GM19023 (cell line): ENCODE data around the gene SPANXN4.

Source experiments
- ATAC-seq: cut with Tn5 transposase; IDR thresholded peaks from one replicate; pipeline ENCODE4 v1.9.1; 2021; ENCODE audit warnings: mild to moderate bottlenecking, moderate library complexity; ENCODE audit not compliant: unreplicated experiment

SPANXN4 gene

GRCh38 chrX:143025628-143026027, at the start of gene SPANXN4:
SPANXN4 (plus strand) TSS chrX:143025928; CDS start chrX:143026015, 87 bp downstream.
- no peak for ATAC-seq

DNA sequence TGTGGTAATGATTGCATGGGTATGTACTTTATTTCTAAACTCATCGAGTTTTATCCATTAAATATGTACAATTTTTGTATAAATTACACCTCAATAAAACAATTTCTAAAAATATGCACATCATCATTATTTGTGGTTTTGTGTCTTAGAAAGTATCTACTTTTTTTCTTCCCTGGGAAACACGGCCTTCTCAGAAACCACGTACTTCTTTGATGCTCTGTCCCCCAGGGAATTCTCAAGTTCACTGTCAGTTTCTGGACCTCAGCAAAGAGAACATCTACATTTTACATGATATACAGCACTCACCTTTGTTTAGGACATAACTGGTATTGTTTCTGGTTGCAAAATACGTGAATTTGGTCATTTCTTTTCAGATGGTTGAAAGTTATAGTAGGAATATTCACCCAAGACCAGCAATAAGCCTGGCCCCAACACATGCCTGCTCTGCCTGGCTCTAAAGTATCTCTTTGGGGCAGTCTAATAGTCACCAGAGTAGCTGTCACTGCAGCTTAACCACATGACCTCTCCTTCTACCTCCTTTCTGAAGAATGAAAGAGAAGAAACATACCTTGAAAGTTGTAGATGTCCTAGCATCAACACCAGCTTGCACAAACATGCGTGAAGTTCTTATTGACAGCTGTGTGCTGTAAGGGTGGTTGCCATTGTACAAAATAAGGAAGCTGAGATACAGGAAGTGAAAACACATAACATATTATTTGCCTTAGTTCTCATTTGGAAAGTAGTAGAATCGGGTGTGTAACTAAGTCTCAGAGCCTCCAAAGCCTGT, 48.4 kb upstream of the SPANXN4 start:
- peak; percentile 84 for ATAC-seq

DNA sequence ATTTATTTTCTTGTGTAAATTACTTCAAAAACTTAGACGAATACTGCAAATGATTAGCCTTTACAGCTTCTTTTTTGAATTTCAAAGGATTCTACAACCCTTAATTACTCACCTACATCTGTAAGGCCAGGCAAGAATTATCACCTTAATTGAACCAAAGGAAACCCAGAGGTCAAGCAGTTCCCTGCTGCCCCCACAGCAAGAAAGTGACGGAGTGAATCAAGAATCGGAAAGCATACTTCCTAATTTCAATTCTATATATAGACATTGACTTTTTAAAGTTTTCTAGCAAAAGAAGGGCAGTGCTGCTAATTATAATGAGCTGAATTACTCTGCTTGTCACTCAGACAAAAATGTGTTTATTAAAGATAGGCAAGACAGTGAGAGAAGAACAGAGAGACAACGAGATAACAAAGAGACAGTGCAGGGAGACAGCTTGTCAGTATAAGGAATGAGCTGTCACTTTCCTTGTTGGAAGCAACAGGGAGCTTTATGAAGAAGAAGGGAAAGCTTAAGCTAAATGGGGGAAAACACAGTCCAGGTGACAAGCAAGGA, 47.5 kb upstream of the SPANXN4 start:
- ATAC-seq = peak; percentile 29

DNA sequence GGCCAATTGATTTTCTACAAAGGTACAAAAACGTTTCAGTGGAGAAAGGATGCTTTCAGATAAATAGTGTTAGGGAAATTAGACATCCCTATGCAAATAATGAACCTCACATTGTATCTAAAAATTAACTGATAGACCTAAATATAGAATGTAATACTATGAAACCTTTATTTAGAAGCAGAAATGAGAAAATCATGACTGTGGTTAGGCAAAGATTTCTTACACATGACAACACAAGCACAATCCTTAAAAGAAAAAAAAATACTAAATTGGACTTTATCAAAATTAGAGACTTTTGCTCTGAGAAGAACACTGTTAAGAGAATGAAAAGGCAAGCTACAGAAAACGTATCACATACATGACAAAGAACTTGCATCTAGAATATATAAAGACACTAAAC, 43.0 kb upstream of the SPANXN4 start:
- no peak for ATAC-seq

DNA sequence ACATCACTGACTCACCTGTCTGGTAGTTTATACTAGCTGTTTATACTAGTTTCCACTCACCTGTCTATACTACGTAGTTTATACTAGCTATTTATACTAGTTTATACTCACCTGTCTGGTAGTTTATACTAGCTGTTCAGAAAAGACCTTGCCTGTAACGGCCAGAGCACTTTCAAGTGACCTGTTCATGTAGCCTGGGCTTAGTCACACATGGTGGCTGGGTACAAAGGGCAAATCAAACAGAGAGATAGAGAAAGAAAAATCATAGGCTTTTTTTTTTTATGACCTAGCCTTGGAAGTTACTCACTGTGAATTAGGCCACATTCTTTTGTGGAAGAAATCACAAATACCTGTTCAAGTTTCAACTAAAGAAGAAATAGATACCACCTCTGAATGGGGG, 30.7 kb upstream of the SPANXN4 start:
- no peak for ATAC-seq

DNA sequence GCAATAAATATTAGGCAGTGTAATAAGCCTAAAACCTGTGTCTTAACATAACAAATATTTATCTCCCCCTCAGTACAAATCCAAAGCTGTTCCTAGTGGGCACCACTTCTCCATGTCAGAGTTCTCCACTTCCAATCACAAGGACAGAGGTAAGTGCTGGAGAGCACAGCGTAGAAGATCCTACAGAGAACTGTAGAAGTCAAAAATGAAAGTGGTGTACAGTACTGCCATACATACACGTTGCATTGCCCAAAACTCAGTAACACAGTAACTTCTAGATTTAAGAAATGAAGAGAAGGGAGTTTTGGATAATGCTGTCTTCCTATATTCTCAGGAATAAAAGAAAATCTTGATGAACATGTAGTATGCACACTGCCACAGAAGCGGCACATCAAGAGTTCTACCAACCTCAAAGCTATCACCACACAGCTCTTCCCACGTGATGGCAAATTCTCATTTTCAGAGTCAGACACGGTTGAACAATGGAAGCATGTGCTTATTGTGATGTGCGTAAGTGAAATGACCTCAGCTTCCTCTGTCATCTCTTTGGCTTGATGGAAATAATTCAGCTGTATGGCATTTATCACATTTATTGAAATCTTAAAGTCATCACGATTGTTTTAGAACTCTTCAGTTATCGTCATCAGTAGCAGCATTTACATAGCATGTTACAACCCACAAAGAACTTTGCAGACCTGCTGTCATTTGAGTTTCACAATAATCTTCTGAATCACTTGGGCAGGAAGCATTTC, 27.1 kb upstream of the SPANXN4 start:
- no peak for ATAC-seq

GRCh38 chrX:142999199-142999701, 26.5 kb upstream of the SPANXN4 start:
- no peak for ATAC-seq

DNA sequence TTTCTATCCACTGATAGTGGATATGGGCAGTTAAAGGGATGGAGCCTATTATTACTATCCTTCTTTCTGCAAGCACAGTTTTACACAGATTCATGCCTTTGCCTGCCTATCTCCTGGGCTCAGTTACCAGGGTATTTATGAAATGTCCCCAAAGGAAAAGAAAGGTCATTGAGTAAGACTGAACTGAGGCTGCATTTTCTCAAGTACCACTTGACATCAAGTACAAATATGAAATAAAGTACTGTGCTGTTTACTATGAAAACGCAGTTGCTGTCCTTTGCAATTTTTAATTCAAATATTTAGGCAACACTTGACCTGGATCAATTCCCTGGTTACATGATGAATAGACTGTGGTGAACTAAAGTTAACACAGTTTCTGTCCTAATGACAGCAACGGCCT, 23.5 kb upstream of the SPANXN4 start:
- ATAC-seq = no peak

DNA sequence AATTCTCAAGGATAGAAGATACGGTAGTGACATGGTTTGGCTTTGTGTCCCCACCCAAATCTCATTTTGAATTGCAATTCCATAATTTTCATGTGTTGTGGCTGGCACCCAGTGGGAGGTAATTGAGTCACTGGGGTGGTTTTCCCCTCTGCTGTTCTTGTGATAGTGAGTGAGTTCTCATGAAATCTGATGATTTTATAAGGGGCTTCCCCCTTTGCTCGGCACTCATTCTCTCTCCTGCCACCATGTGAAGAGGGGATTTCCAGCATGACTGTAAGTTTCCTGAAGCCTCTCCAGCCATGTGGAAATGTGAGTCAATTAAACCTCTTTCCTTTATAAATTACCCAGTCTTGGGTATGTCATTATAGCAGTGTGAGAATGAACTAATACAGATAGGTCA, 8.5 kb upstream of the SPANXN4 start:
- ATAC-seq = no peak

DNA sequence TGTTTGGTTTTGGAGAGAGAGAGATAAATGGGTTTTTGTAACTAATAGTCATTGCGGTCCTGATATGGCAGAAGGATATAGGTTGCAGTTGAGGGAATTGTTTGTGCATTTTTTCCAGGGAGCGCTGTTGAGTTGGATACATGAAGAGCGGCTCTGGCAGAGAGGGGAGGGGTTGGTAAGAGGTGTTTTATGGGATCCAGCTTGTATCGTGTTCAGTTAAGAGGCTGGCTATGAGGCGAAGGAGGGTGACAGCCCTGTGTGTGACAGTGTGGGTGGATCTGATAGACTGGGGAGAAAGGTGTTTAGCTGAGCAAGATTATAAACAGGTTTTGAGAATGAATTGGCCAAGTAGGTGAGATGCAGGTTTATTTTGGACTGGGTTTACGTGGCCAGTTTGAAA, 1.5 kb downstream of the SPANXN4 start:
- no peak for ATAC-seq

GRCh38 chrX:143047511-143047910, 21.8 kb downstream of the SPANXN4 start:
- ATAC-seq = no peak

GRCh38 chrX:143058120-143058519, 32.4 kb downstream of the SPANXN4 start:
- ATAC-seq = no peak

DNA sequence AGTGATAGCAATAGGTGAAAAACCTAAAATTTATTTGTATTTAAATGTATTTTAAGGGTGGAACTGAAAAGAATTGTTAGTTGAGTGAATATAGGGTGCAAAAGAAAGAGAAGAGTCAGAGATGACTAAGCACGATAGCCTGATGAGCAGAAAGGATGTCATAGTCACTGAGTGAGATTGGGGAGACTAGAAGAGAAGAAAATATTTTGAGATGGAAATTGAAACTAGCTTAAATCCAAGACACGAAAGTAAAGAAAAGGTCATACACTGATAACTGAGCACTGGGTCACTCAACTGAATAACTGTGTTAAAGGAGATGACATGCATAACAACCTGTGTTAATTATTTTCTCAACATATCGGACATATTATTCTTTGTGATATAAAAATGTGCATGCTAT, 55.5 kb downstream of the SPANXN4 start:
- ATAC-seq = no peak

DNA sequence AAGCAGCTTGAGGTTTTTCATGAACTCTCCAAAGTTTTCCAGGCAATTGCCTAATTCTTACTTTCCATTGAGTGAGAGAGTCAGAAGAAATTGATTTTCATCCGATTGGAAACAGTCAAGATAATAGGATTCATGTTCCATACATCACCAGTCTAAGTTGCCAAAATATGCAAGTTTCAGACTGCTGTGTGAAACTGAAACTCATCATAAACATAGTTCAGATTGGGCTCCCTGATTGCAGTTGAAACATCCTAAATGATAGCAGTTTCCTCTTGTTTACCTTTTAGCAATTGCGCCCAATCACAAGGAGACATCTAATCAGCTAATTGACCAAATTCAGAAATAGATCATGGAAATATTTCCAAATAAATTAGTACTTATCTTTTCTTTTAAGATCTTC, 56.8 kb downstream of the SPANXN4 start:
- ATAC-seq = no peak
